Stimulated activated CD8-positive, alpha-beta memory T cell treated with anti-CD3 and anti-CD28 coated beads, Interleukin-7, amount 100 ng/mL, for 1 hour (primary cell): ENCODE measurements around the gene EPHA1.
"Not testable (repeated sequence)": the region's sequence is repeated elsewhere in the genome, so short reads cannot be mapped to it uniquely, and the experiment has no call there.

Experiments
- DNase-seq, 2 donors: peaks; one replicate each; pipeline ENCODE4 v3.0.0-alpha.2; 2020; ENCODE audit warnings: low read depth in 2 of 2

EPHA1 gene

DNA sequence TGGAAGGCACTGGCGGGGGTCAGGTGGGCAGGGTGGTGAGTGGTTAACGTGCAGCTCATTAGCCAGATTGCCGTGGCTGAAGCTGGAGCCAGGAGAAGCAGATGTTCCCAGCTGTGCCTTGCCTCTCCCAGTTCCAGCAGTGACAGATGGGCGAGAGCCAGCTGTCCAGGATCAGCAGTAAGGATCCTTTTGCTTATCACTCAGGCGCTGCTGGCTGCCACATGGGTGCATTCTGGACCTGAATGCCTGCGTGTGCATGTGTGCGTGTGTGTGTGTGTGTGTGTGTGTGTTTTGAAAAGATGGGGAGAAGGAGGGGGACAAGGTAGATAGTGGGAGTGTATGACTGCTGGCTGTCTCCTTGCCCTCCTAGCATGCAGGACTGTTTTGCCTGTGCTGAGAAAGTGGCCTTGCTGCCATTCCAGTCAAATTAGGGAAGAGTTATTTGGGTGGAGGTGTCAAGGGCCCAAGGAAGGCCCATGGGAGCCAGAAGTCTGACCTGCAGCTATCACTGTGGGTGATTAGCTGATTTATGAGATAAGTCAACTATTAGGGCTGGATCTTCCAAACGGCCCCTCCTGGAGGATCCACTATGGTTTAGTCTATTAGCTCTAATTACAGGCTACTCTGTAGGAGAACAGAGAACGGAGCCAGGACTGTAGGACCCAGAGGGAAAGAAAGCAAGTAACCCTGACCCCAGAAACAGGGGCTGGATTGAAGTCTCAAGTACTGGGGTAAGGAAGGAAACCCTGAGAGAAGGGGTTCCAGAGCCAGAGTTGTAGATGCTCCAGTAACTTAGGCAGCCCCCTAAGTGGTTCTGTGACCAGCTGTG lies 3.3 kb downstream of the EPHA1 start:
- DNase-seq: no peak

GRCh38 chr7:143402233-143402632 lies 6.4 kb downstream of the EPHA1 start:
- DNase-seq: not testable (repeated sequence)

DNA sequence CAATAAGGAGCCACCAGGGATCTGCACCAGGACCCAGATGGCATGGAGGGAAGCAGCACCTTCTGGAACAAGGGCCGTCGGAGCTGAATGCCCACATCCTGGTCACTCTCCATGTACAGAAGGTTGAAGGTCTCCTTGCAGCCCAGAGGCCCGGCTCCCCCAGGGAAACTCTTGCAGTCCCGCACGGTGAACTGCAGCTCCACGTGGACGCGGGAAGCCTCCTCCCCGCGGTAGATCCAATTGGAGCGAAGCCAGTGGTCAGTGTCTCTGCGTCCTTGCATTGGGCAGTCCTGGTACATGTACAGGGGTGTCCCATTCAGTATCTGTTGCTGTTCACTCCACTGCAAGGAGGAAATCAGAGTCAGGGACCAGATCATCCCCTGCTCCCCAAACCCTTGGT lies 7.4 kb downstream of the EPHA1 start:
- DNase-seq: no peak

DNA sequence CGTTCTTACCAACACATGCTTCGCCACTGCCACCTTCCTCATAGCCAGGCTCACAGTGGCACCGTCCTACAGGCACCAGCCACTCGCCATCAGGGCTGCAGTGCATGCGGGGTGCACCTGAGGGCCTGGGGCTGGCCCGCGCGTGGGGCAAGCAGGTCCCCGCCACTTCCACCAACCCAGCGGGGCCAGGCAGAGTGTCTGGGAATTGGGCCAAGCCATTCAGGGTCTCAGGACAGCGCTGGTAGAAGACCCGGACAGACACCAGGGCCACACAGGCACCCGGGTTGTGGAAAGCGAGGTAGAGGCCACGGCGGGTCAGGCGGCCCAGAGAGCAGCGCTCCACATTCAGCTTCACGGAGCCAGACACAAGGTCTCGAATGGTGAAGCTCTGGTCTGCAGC lies 9.0 kb downstream of the EPHA1 start:
- DNase-seq: no peak

DNA sequence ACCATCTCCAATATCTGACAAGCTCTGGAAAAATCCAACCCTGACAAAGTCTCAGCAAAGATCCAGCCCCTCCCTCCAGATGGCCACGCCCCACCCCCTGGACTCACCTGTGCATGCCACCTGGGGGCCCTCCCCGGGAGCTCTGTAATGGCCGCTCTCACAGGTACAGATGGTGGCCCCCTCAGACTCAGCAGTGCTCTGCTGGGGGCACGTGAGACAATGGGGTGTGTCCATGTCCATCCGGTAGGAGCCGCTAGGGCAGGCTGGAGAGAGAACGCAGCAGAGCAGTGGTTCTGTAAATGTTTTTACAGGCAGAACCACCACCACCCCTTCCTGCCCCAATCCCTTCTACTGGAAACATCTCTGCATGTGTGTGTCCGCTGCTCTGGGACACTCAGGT lies 9.5 kb downstream of the EPHA1 start:
- DNase-seq: no peak

GRCh38 chr7:143398616-143399015 lies 10.0 kb downstream of the EPHA1 start:
- no peak for DNase-seq

- DNase-seq: no peak
These were observed 10.7 kb downstream of the EPHA1 start for GRCh38 chr7:143397710-143398530.

GRCh38 chr7:143396625-143397556 lies 11.8 kb downstream of the EPHA1 start:
- no peak for DNase-seq

- DNase-seq: no peak
These were observed 12.5 kb downstream of the EPHA1 start for GRCh38 chr7:143396182-143396581.

DNA sequence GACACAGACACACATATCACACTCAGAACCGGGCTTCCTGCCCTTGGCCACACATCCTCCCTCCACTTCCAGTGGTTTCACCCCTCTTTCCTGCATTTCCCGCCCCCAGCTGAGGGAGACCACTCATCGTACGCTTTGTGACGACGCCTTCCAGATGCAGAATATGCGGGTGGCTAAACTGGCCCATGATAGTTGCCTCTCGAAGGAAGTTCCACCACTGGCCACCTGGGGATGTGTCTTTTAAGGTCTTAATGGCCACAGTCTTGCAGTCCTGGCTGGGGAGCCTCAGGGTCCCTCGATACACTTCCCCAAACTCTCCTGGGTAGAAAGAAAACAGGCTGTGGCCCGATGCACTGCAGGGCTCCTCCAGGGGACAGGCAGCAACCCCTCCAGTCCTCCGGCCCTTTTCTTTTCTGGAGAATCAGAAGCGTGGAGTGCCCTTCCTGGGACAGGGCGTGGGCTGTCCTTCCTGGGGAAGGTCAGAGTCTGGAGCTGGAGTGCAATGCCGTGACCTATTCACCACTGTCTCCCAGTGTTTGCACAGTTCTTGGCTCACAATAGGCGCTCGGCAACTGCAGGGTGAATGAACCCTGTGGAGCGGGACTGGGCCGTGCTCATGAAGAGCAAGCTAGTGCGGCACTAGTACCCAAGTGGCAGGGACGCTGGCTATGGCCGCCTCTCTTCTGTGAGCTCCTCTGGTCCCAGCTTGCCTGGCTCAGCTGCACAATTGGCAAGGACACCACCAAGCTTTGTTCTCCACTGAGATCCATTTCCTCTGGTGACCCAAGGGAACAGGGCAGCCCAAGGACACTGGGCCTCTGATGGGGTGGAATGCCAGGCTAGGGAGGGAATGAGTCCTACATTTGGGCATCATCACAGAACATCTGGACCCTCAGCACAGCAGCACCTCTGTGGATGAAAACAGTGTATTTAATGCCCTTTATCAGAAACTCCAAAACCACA lies 13.2 kb downstream of the EPHA1 start:
- DNase-seq: no peak

GRCh38 chr7:143394777-143395176 lies 13.9 kb downstream of the EPHA1 start:
- no peak for DNase-seq

DNA sequence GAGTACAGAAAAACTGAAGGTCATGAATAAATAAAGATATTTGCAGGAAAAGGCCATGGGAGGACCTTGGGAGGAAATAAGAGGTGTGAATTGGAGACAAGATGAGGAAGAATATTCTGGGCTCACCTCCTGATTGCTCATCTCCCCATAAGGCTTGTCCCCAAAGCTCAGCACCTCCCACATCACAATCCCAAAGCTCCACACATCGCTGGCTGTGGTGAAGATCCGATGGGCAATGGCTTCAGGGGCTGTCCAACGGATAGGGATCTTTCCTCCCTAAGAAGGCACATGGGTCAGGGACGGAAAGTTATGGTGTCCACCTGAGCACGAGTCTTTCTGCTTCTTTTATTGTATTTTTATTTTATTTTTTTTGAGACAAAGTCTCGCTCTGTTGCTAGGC lies 14.6 kb downstream of the EPHA1 start:
- no peak for DNase-seq

DNA sequence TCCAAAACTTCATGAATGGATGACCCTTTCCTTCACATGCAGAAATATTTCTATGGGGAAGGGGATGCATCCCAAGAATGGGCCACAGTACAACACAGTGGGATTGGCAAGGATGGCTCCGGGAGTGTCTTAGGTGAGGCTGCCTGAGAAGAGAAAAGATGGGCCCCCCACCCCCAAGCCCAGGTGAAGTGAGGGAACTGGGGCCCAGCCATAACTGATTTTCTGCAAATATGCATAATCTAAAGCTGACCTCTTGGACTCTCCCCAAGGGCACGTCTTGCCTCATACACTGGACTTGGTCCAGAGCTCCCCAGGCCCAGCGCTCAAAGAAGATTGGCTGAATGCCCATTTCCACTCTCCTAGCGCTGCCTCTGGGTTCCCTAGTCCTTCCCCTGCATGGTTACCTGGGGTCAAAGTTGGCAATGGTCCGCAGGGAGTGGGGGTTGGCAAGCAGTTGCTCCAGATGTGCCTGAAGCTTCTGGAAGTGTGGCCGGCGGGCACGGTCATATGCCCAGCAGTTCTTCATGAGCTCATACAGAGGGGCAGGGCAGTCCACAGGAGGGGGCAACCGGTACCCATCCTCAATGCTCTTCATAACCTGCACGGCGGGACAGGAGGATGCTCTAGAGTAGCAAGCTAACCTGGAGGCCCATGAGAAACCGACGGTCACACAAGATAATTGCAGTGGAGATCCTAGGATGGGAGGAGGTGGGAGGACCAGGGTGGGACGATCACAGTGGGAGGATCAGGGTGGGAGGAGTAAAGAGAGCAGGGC lies 15.2 kb downstream of the EPHA1 start:
- no peak for DNase-seq

DNA sequence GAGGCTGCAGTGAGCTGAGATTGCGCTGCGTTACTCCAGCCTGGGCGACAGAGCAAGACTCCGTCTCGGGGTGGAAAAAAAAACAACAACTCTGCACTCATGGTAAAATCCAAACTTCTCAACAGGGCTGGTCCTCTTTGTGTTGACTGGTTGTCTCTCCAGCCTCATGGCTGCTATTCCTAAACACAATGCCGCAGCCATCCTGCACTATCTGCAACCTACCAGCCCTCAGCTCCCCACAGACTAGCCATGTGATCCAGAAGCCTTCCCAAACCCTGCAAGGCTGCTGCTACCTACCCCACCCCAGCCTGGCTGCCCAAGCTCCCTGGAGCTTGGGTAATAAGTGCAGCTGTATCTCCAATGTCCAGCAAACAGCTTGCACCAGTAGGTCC lies 15.8 kb downstream of the EPHA1 start:
- DNase-seq: no peak

- not testable (repeated sequence) for DNase-seq
These were observed 16.2 kb downstream of the EPHA1 start for GRCh38 chr7:143392427-143392826.

GRCh38 chr7:143391462-143392404 lies 16.9 kb downstream of the EPHA1 start:
- DNase-seq: no peak

DNA sequence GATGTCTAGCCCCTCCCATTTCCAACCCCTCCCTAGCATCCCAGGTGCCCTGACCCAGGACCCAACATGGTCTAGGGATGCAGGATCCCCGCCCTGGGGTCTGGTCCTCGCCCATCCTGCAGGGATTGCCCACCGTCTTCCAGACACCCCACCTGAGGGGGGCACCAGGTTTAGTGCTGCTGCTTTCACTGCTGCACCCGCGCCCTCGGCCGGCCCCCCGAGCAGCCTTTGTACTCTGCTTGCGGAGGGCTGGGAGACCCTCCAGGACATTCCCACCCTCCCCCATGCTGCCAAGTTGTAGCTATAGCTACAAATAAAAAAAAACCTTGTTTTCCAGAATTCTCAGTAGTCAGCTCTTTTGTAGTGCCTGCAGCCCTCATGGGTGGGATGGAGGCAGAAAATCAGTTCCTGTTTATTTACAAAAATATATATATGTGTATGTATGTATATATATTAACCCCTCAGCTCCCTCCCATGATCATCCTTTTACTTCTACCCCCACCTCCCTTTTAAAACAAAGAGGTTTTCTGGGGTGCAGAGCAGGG lies 17.8 kb downstream of the EPHA1 start:
- no peak for DNase-seq

GRCh38 chr7:143390104-143390772 lies 18.4 kb downstream of the EPHA1 start:
- DNase-seq: no peak
